HepG2 (cell line): ENCODE results near the gene SUCLG2. TPM values are rescaled to one million over a fixed set of nuclear protein-coding genes. Genes with fewer than 3 reads are reported as not detected.
A peak's percentile ranks its signal among the peaks of the same experiment; 100 is the strongest.

Experiments used
- ATAC-seq: fragments of 200-7000 bp; cut with Tn5 transposase; 3 replicates; pipeline ENCODE4 v1.9.1; 2020; ENCODE audit warnings: mild to moderate bottlenecking, moderate library complexity
- BruUV-seq: library from RNA; stranded (reverse); fragments of 400-500 nt; replicated peaks from 2 replicates; lab custom pipeline; 2021; lab: Mats Ljungman, UMichigan
- CTCF ChIA-PET: fragments of 300-600 bp; formaldehyde crosslinking; extraction: SDS; loops from one replicate; lab custom pipeline; 2021; ENCODE audit warnings: low total read pairs, inconsistent platforms, low intra/inter-chr PET ratio; lab: Yijun Ruan, JAX
- POLR2A ChIA-PET: fragments of 350-600 bp; sonication (Branson Sonifier 250); formaldehyde crosslinking; loops from one replicate; lab custom pipeline; 2020; ENCODE audit warnings: antibody characterized with exemption, inconsistent platforms; lab: Yijun Ruan, JAX
- DNase-seq: peaks from one replicate; pipeline ENCODE4 v3.0.0-alpha.2; 2015; ENCODE audit warnings: low spot score
- FAIRE-seq: peaks from 3 replicates; lab custom pipeline; 2011; peaks lifted over from hg19 to GRCh38; lab: Jason Lieb, UNC
- H2AFZ ChIP-seq: one replicate; pipeline ENCODE4 v1.6.1; 2011; ENCODE audit warnings: low read length, inconsistent platforms
- H3K27ac ChIP-seq: fragments of 300-600 bp; 3 replicates; pipeline ENCODE4 v1.8.0; 2011; ENCODE audit warnings: mixed run types, mild to moderate bottlenecking, mixed read lengths, low read length, inconsistent platforms; ENCODE audit not compliant: insufficient read depth; ENCODE audit errors: extremely low read length
- H3K27me3 ChIP-seq, 2 experiments: fragments of 200-600 bp in 1 of 2; 2 replicates in 1 of 2; 3 replicates in 1 of 2; pipeline versions ENCODE4 v1.6.0 to v1.8.0; 2011; ENCODE audit warnings: low read length in 2 of 2, mild to moderate bottlenecking in 2 of 2, moderate library complexity in 2 of 2, inconsistent platforms in 1 of 2; ENCODE audit not compliant: insufficient read depth in 2 of 2, control insufficient read depth in 1 of 2
- H3K36me3 ChIP-seq, 2 experiments: fragments of 200-600 bp in 1 of 2; replicated peaks in 1 of 2; 2 replicates in 1 of 2; 3 replicates in 1 of 2; pipeline versions ENCODE4 v1.5.1 to v1.8.0; 2011; ENCODE audit warnings: low read length in 2 of 2, inconsistent platforms in 1 of 2; ENCODE audit not compliant: insufficient read depth in 2 of 2, control insufficient read depth in 1 of 2
- H3K4me1 ChIP-seq: 2 replicates; pipeline ENCODE4 v1.5.1; 2012; ENCODE audit warnings: low read length, inconsistent platforms; ENCODE audit not compliant: insufficient read depth
- H3K4me2 ChIP-seq: 2 replicates; pipeline ENCODE4 v1.6.0; 2011; ENCODE audit warnings: low read depth, low read length, inconsistent platforms
- H3K4me3 ChIP-seq, 3 experiments: fragments of 200-600 bp in 1 of 3; sonication (generic), shearing (Covaris generic) in 1 of 3; replicated peaks in 1 of 3; 2 replicates each; pipeline ENCODE4 v1.5.1; 2011 to 2016; ENCODE audit warnings: low read length in 3 of 3, inconsistent platforms in 2 of 3, low read depth in 2 of 3, mild to moderate bottlenecking in 2 of 3, control low read depth in 1 of 3, mixed read lengths in 1 of 3; ENCODE audit not compliant: insufficient read depth in 1 of 3
- H3K79me2 ChIP-seq: one replicate; pipeline ENCODE4 v1.6.1; 2011; ENCODE audit warnings: low read length, inconsistent platforms; ENCODE audit not compliant: insufficient read depth
- H3K9ac ChIP-seq: 2 replicates; pipeline ENCODE4 v1.6.0; 2011; ENCODE audit warnings: mild to moderate bottlenecking, low read depth, low read length, inconsistent platforms; ENCODE audit not compliant: insufficient read depth
- H3K9me3 ChIP-seq: 2 replicates; pipeline ENCODE4 v1.5.1; 2012; ENCODE audit warnings: mild to moderate bottlenecking, low read length
- H4K20me1 ChIP-seq: 2 replicates; pipeline ENCODE4 v1.6.0; 2011; ENCODE audit warnings: inconsistent platforms, mild to moderate bottlenecking, low read length, moderate library complexity; ENCODE audit not compliant: insufficient read depth
- CCDC6 ChIP-seq: sonication (generic); formaldehyde crosslinking; IDR thresholded peaks from 2 replicates; pipeline ENCODE4 v1.8.1; 2022; ENCODE audit warnings: mild to moderate bottlenecking, missing genetic modification reagents, moderate library complexity
- FOXO1 ChIP-seq: sonication (generic); formaldehyde crosslinking; IDR thresholded peaks from 2 replicates; pipeline ENCODE4 v1.4.0; 2020; ENCODE audit warnings: missing genetic modification reagents
- KAT7 ChIP-seq: IDR thresholded peaks from 2 replicates; pipeline ENCODE4 v1.6.1; 2018; ENCODE audit warnings: borderline replicate concordance, missing compliant biosample characterization
- RELA ChIP-seq: sonication (generic); formaldehyde crosslinking; IDR thresholded peaks from 2 replicates; pipeline ENCODE4 v1.4.0; 2020; ENCODE audit warnings: missing genetic modification reagents
- SMAD3 ChIP-seq: sonication (generic); formaldehyde crosslinking; IDR thresholded peaks from 2 replicates; pipeline ENCODE4 v1.4.0; 2020; ENCODE audit warnings: missing genetic modification reagents
- SOX13 ChIP-seq, 3 experiments: fragments of 450-650 bp in 1 of 3; sonication (generic) in 1 of 3; formaldehyde crosslinking in 1 of 3; IDR thresholded peaks in 2 of 3; conservative IDR thresholded peaks in 1 of 3; 2 replicates each; pipeline versions ENCODE4 v1.5.0 to v1.6.1; 2016 to 2020; ENCODE audit warnings: antibody characterized with exemption in 1 of 3, mild to moderate bottlenecking in 1 of 3, missing compliant biosample characterization in 1 of 3, missing genetic modification reagents in 1 of 3, moderate library complexity in 1 of 3
- TCF12 ChIP-seq, 2 experiments: fragments of 450-650 bp in 1 of 2; sonication (generic) in 1 of 2; formaldehyde crosslinking in 1 of 2; IDR thresholded peaks; 2 replicates each; pipeline versions ENCODE4 v1.6.1 to v1.8.0; 2017 to 2022; ENCODE audit warnings: antibody characterized with exemption in 1 of 2, mild to moderate bottlenecking in 1 of 2, missing genetic modification reagents in 1 of 2, moderate library complexity in 1 of 2
- THAP11 ChIP-seq: IDR thresholded peaks from 2 replicates; pipeline ENCODE4 v1.6.1; 2016; ENCODE audit warnings: missing biosample characterization, missing genetic modification reagents
- ZFY ChIP-seq: sonication (generic); formaldehyde crosslinking; IDR thresholded peaks from 2 replicates; pipeline ENCODE4 v1.4.0; 2020; ENCODE audit warnings: missing genetic modification reagents
- ZMYM3 ChIP-seq: sonication (generic); formaldehyde crosslinking; IDR thresholded peaks from 2 replicates; pipeline ENCODE4 v1.5.1; 2020; ENCODE audit warnings: mild to moderate bottlenecking, missing genetic modification reagents
- ZNF570 ChIP-seq: sonication (generic); formaldehyde crosslinking; IDR thresholded peaks from 2 replicates; pipeline ENCODE4 v1.4.0; 2020; ENCODE audit warnings: mild to moderate bottlenecking, missing genetic modification reagents, borderline replicate concordance
- ZNF720 ChIP-seq: sonication (generic); formaldehyde crosslinking; IDR thresholded peaks from 2 replicates; pipeline ENCODE4 v1.4.0; 2020; ENCODE audit warnings: missing genetic modification reagents
- WGBS: methylation state at CpG from one replicate; pipeline ENCODE4 v1.1.6; 2017; ENCODE audit warnings: low lambda C conversion rate; 5-methylcytosine and 5-hydroxymethylcytosine counted together
- in situ Hi-C: cut with HindIII; loops from 2 replicates; pipeline ENCODE4 v1.10.0; 2017; ENCODE audit warnings: low pct_unique_long_range_greater_than_20kb; ENCODE audit not compliant: extremely low pct_ligation_motif_present
- intact Hi-C: fragments of 100-400 bp; cut with micrococcal nuclease; formaldehyde crosslinking; loops from one replicate; pipeline ENCODE4 v1.10.0; 2022; ENCODE audit not compliant: unreplicated experiment
- polyA plus RNA-seq, 8 experiments: library from polyadenylated mRNA; depleted of rRNA in 3 of 8; stranded (reverse) in 7 of 8; unstranded in 1 of 8; fragments of >200 nt; fragmentation: Illumina TruSeq in 4 of 8; extraction: Trizol in 4 of 8; gene quantifications; 2 replicates each; pipeline versions ENCODE4 v1.2.1 to v1.2.3, GENCODE V29; 2011 to 2016; ENCODE audit warnings: low read depth in 4 of 8, missing spikeins in 1 of 8, mixed read lengths in 1 of 8; ENCODE audit not compliant: insufficient read depth in 1 of 8
- total RNA-seq, 5 experiments: library from RNA; depleted of rRNA; stranded (reverse); fragments of >200 nt; fragmentation: Illumina TruSeq; extraction: Trizol; gene quantifications; 2 replicates each; pipeline ENCODE4 v1.2.3, GENCODE V29; 2016; ENCODE audit warnings: low read depth in 1 of 5
- TF ChIP-seq, protein P1 (sequence below): sonication (generic); formaldehyde crosslinking; IDR thresholded peaks from 2 replicates; pipeline ENCODE4 v1.4.0; 2020; ENCODE audit warnings: missing genetic modification reagents
- TF ChIP-seq, protein P2 (sequence below): fragments of 450-650 bp; IDR thresholded peaks from 2 replicates; pipeline ENCODE4 v1.6.1; 2016
- TF ChIP-seq, protein P3 (sequence below): sonication (generic); formaldehyde crosslinking; IDR thresholded peaks from 2 replicates; pipeline ENCODE4 v1.4.0; 2020; ENCODE audit warnings: low read depth, missing genetic modification reagents
- TF ChIP-seq, protein P4 (sequence below), 2 experiments: sonication (generic) in 1 of 2; formaldehyde crosslinking in 1 of 2; IDR thresholded peaks; 2 replicates each; pipeline versions ENCODE4 v1.5.1 to v1.6.1; 2011 to 2020; ENCODE audit warnings: borderline replicate concordance in 1 of 2, low read depth in 1 of 2, low read length in 1 of 2, mild to moderate bottlenecking in 1 of 2, missing genetic modification reagents in 1 of 2, moderate library complexity in 1 of 2

SUCLG2 gene
- total and polyA plus RNA-seq, 2 of the 13 experiments (the other 11 are each of a cell fraction or from before 2014, with no cell fraction given), result 21.4 to 64.9 TPM

DNA sequence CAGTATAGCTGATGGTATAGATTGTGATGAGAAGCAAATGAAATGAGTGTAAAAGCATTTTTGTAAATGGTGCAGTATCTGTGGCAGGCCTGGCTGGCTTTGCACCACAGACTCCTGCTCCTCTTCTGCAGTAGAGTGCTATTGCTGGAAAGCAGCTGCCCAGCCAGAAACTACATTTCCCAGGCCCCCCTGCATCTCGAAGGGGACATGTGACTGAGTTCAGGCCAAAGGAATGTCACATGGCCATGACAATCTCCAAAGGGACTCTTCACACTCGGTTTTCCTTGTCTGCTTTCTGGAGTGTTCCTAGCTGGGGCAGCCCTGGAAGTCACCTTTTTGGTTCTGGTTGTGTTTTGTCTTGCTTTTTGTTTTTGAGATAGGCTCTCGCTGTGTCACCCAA, 277.1 kb downstream of the SUCLG2 start:
- CTCF ChIA-PET, result no interaction called here
- H3K9ac ChIP-seq, result no peak overlapping the region
- FAIRE-seq, result no peak
- BruUV-seq, result no TSS peak
- H3K4me3 ChIP-seq, result no peak overlapping the region
- no peaks in the 10 kb centered on the region for H3K9me3 ChIP-seq
- DNase-seq, result no peak
- no peak for ATAC-seq
- H3K4me2 ChIP-seq, result no peak overlapping the region
- in situ Hi-C loops, result no loop called here
- POLR2A ChIA-PET, result no interaction called here
- H3K27ac ChIP-seq, result no peak overlapping the region
- 100% methylated on average over 3 of the region's 3 CpGs for WGBS
- H3K79me2 ChIP-seq, result no peaks in the 10 kb centered on the region
- H4K20me1 ChIP-seq, result no peaks in the 10 kb centered on the region
- intact Hi-C loops, result no loop called here
- H3K36me3 ChIP-seq, result no peaks in the 10 kb centered on the region
- no peaks in the 10 kb centered on the region for H3K4me1 ChIP-seq
- no peak overlapping the region for H2AFZ ChIP-seq
- H3K27me3 ChIP-seq, result no peaks in the 10 kb centered on the region
- TF ChIP-seq, protein P1, sequence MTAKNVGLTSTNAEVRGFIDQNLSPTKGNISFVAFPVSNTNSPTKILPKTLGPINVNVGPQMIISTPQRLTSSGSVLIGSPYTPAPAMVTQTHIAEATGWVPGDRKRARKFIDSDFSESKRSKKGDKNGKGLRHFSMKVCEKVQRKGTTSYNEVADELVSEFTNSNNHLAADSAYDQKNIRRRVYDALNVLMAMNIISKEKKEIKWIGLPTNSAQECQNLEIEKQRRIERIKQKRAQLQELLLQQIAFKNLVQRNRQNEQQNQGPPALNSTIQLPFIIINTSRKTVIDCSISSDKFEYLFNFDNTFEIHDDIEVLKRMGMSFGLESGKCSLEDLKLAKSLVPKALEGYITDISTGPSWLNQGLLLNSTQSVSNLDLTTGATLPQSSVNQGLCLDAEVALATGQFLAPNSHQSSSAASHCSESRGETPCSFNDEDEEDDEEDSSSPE, result no peak
- no peak for TF ChIP-seq ZFY (CRISPR knock-in tag)
- no peak for TF ChIP-seq RELA
- TF ChIP-seq SOX13 (IDR thresholded peaks at IDR 0.05), result no peak
- no peak for TF ChIP-seq SOX13 (CRISPR knock-in tag; conservative IDR thresholded peaks at IDR 0.05 in 1 of 2, IDR thresholded peaks at IDR 0.05 in 1 of 2)
- TF ChIP-seq, protein P2, sequence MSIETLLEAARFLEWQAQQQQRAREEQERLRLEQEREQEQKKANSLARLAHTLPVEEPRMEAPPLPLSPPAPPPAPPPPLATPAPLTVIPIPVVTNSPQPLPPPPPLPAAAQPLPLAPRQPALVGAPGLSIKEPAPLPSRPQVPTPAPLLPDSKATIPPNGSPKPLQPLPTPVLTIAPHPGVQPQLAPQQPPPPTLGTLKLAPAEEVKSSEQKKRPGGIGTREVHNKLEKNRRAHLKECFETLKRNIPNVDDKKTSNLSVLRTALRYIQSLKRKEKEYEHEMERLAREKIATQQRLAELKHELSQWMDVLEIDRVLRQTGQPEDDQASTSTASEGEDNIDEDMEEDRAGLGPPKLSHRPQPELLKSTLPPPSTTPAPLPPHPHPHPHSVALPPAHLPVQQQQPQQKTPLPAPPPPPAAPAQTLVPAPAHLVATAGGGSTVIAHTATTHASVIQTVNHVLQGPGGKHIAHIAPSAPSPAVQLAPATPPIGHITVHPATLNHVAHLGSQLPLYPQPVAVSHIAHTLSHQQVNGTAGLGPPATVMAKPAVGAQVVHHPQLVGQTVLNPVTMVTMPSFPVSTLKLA, result 0 out of 2 replicates have a peak, but pooled peaks have one; percentile 33
- no peak for TF ChIP-seq CCDC6 (CRISPR knock-in tag)
- no peak for TF ChIP-seq SMAD3
- no peak for TF ChIP-seq TCF12 (IDR thresholded peaks at IDR 0.05)
- TF ChIP-seq TCF12 (CRISPR knock-in tag; IDR thresholded peaks at IDR 0.05), result no peak
- TF ChIP-seq, protein P3, sequence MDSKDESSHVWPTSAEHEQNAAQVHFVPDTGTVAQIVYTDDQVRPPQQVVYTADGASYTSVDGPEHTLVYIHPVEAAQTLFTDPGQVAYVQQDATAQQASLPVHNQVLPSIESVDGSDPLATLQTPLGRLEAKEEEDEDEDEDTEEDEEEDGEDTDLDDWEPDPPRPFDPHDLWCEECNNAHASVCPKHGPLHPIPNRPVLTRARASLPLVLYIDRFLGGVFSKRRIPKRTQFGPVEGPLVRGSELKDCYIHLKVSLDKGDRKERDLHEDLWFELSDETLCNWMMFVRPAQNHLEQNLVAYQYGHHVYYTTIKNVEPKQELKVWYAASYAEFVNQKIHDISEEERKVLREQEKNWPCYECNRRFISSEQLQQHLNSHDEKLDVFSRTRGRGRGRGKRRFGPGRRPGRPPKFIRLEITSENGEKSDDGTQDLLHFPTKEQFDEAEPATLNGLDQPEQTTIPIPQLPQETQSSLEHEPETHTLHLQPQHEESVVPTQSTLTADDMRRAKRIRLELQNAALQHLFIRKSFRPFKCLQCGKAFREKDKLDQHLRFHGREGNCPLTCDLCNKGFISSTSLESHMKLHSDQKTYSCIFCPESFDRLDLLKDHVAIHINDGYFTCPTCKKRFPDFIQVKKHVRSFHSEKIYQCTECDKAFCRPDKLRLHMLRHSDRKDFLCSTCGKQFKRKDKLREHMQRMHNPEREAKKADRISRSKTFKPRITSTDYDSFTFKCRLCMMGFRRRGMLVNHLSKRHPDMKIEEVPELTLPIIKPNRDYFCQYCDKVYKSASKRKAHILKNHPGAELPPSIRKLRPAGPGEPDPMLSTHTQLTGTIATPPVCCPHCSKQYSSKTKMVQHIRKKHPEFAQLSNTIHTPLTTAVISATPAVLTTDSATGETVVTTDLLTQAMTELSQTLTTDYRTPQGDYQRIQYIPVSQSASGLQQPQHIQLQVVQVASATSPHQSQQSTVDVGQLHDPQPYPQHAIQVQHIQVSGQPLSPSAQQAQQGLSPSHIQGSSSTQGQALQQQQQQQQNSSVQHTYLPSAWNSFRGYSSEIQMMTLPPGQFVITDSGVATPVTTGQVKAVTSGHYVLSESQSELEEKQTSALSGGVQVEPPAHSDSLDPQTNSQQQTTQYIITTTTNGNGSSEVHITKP (CRISPR knock-in tag), result no peak
- TF ChIP-seq ZNF720 (CRISPR knock-in tag), result no peak
- TF ChIP-seq KAT7 (CRISPR knock-in tag), result no peak
- TF ChIP-seq THAP11 (CRISPR knock-in tag), result peak; percentile 84
- TF ChIP-seq FOXO1 (CRISPR knock-in tag), result no peak
- TF ChIP-seq, protein P4, sequence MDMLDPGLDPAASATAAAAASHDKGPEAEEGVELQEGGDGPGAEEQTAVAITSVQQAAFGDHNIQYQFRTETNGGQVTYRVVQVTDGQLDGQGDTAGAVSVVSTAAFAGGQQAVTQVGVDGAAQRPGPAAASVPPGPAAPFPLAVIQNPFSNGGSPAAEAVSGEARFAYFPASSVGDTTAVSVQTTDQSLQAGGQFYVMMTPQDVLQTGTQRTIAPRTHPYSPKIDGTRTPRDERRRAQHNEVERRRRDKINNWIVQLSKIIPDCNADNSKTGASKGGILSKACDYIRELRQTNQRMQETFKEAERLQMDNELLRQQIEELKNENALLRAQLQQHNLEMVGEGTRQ (IDR thresholded peaks at IDR 0.05; ENCODE audit: low read depth, low read length), result no peak
- TF ChIP-seq, protein P4 (CRISPR knock-in tag; IDR thresholded peaks at IDR 0.05; ENCODE audit: borderline replicate concordance), result peak; percentile 55; the same call in 1 of the 2 replicates
- no peak for TF ChIP-seq ZMYM3
- TF ChIP-seq ZNF570 (CRISPR knock-in tag), result no peak
